Neural progenitor cell (in vitro differentiated cells): Measurements from ENCODE around the gene SLIT1.

ENCODE experiments used
- EZH2 ChIP-seq: fragments of 200-600 bp; sonication (generic); IDR thresholded peaks from 2 replicates; pipeline ENCODE4 v1.6.1; 2017; ENCODE audit warnings: antibody characterized with exemption, mild to moderate bottlenecking, moderate library complexity
- TF ChIP-seq, protein P1 (sequence below): fragments of 200-600 bp; sonication (generic); IDR thresholded peaks from 2 replicates; pipeline ENCODE4 v1.5.1; 2017; ENCODE audit warnings: antibody characterized with exemption, mild to moderate bottlenecking

DNA sequence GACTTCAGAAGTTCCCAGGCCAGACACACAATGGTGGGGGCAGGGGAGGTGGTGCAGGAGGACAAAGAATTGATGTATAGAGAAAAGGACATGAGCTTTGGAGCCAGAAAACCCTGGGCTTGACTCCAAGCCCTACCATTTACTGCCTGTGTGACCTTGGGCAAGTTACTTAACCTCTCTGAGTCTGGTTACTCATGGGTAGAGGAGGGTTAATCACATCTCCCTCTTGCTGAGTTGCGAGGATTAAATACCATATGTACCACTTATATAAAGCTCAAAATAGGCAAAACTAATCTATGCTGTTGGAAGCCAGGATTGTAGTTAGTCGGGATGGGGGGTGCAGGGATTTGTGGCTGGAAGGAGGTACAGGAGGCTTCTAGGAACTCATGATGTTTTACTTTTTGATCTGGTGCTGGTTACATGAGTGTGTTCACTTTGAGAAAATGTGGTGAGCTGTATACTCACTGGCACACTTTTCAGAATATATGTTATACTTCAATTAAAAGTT lies 106.8 kb downstream of the SLIT1 start:
- TF ChIP-seq, protein P1, sequence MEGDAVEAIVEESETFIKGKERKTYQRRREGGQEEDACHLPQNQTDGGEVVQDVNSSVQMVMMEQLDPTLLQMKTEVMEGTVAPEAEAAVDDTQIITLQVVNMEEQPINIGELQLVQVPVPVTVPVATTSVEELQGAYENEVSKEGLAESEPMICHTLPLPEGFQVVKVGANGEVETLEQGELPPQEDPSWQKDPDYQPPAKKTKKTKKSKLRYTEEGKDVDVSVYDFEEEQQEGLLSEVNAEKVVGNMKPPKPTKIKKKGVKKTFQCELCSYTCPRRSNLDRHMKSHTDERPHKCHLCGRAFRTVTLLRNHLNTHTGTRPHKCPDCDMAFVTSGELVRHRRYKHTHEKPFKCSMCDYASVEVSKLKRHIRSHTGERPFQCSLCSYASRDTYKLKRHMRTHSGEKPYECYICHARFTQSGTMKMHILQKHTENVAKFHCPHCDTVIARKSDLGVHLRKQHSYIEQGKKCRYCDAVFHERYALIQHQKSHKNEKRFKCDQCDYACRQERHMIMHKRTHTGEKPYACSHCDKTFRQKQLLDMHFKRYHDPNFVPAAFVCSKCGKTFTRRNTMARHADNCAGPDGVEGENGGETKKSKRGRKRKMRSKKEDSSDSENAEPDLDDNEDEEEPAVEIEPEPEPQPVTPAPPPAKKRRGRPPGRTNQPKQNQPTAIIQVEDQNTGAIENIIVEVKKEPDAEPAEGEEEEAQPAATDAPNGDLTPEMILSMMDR, result no peak
- no peak for TF ChIP-seq EZH2
